Metanephros (tissue), 1 donor: ENCODE measurements around the gene PAPSS1. TPM values are rescaled to one million over a fixed set of nuclear protein-coding genes. Genes with fewer than 3 reads are reported as not detected.

ENCODE experiments used
- total RNA-seq: library from RNA; depleted of rRNA; stranded (reverse); fragments of >200 nt; gene quantifications from one replicate; pipeline ENCODE4 v1.2.3, GENCODE V29; 2014

PAPSS1 gene
- total RNA-seq: 63.5 TPM

GRCh38 chr4:107719922-107720722 lies at the start of gene PAPSS1:
Gene PAPSS1 (minus strand): TSS chr4:107720234. CDS start chr4:107720179, 55 bp downstream.

Other genes with a start within 250 kb of the PAPSS1 start
- 30.0 TPM for gene SGMS2, start 104.7 kb upstream of the PAPSS1 start, total RNA-seq
- gene CYP2U1, start 211.3 kb upstream of the PAPSS1 start, total RNA-seq: 6.1 TPM